H9 (cell line): ENCODE results near the gene C9. TPM values are rescaled to one million over a fixed set of nuclear protein-coding genes. Genes with fewer than 3 reads are reported as not detected.

Experiments
- DNase-seq: peaks from one replicate; pipeline ENCODE4 v3.0.0-alpha.2; 2017
- H2AFZ ChIP-seq: one replicate; pipeline ENCODE4 v1.6.1; 2013; ENCODE audit warnings: mild to moderate bottlenecking, low read length, control low read depth, moderate library complexity
- H2AK5ac ChIP-seq: 2 replicates; pipeline ENCODE4 v1.6.1; 2013; ENCODE audit warnings: low read length, control low read depth, mixed read lengths; ENCODE audit not compliant: insufficient read length
- H2BK120ac ChIP-seq: one replicate; pipeline ENCODE4 v1.6.1; 2013; ENCODE audit warnings: low read depth, mild to moderate bottlenecking, low read length, control low read depth, inconsistent platforms; ENCODE audit not compliant: poor library complexity, severe bottlenecking
- H2BK12ac ChIP-seq: 2 replicates; pipeline ENCODE4 v1.6.1; 2013; ENCODE audit warnings: low read length, control low read depth, mixed read lengths, low read depth; ENCODE audit not compliant: insufficient read length
- H2BK15ac ChIP-seq: 2 replicates; pipeline ENCODE4 v1.6.1; 2013; ENCODE audit warnings: low read depth, low read length, control low read depth
- H2BK20ac ChIP-seq: one replicate; pipeline ENCODE4 v1.6.1; 2013; ENCODE audit warnings: low read depth, mild to moderate bottlenecking, low read length, control low read depth, inconsistent platforms; ENCODE audit not compliant: poor library complexity, severe bottlenecking
- H2BK5ac ChIP-seq: 2 replicates; pipeline ENCODE4 v1.6.1; 2013; ENCODE audit warnings: low read length, control low read depth, mixed read lengths; ENCODE audit not compliant: insufficient read length
- H3K14ac ChIP-seq: 2 replicates; pipeline ENCODE4 v1.6.1; 2013; ENCODE audit warnings: low read length, control low read depth; ENCODE audit not compliant: insufficient read depth
- H3K18ac ChIP-seq: 2 replicates; pipeline ENCODE4 v1.6.1; 2013; ENCODE audit warnings: low read depth, mild to moderate bottlenecking, mixed read lengths, low read length, control low read depth; ENCODE audit not compliant: insufficient read length
- H3K23ac ChIP-seq: 2 replicates; pipeline ENCODE4 v1.6.1; 2013; ENCODE audit warnings: low read length, control low read depth, mixed read lengths, low read depth; ENCODE audit not compliant: insufficient read length
- H3K23me2 ChIP-seq: 2 replicates; pipeline ENCODE4 v1.6.1; 2013; ENCODE audit warnings: low read depth, mild to moderate bottlenecking, mixed read lengths, low read length, control low read depth; ENCODE audit not compliant: insufficient read length, poor library complexity, severe bottlenecking
- H3K27ac ChIP-seq: 2 replicates; pipeline ENCODE4 v1.5.1; 2013; ENCODE audit warnings: low read length, control low read depth, mixed read lengths, low read depth; ENCODE audit not compliant: insufficient read length
- H3K27me3 ChIP-seq: 2 replicates; pipeline ENCODE4 v1.6.1; 2013; ENCODE audit warnings: low read length, control low read depth, inconsistent platforms; ENCODE audit not compliant: insufficient read depth
- H3K4ac ChIP-seq: 2 replicates; pipeline ENCODE4 v1.6.1; 2013; ENCODE audit warnings: low read depth, mild to moderate bottlenecking, control low read depth, inconsistent platforms, low read length, moderate library complexity
- H3K4me1 ChIP-seq: 2 replicates; pipeline ENCODE4 v1.6.1; 2013; ENCODE audit warnings: low read length, control low read depth, inconsistent platforms; ENCODE audit not compliant: insufficient read depth
- H3K4me2 ChIP-seq: 2 replicates; pipeline ENCODE4 v1.6.1; 2013; ENCODE audit warnings: low read length, control low read depth, mixed read lengths; ENCODE audit not compliant: insufficient read length, insufficient read depth
- H3K56ac ChIP-seq: 2 replicates; pipeline ENCODE4 v1.6.1; 2013; ENCODE audit warnings: low read depth, mild to moderate bottlenecking, mixed read lengths, low read length, control low read depth; ENCODE audit not compliant: insufficient read length
- H3K79me1 ChIP-seq: 2 replicates; pipeline ENCODE4 v1.6.1; 2013; ENCODE audit warnings: low read depth, mild to moderate bottlenecking, moderate library complexity, low read length, control low read depth, inconsistent platforms; ENCODE audit not compliant: insufficient read depth, poor library complexity, severe bottlenecking
- H3K79me2 ChIP-seq: 2 replicates; pipeline ENCODE4 v1.6.1; 2013; ENCODE audit warnings: low read length, control low read depth, inconsistent platforms; ENCODE audit not compliant: insufficient read depth
- H3K9ac ChIP-seq: 2 replicates; pipeline ENCODE4 v1.6.1; 2013; ENCODE audit warnings: low read length, control low read depth, mixed read lengths; ENCODE audit not compliant: insufficient read length; ENCODE audit errors: extremely low read depth
- H3K9me3 ChIP-seq: one replicate; pipeline ENCODE4 v1.6.1; 2013; ENCODE audit warnings: low read depth, low read length, inconsistent platforms; ENCODE audit not compliant: control insufficient read depth
- H3T11ph ChIP-seq: one replicate; pipeline ENCODE4 v1.6.1; 2013; ENCODE audit warnings: mild to moderate bottlenecking, low read length, control low read depth, inconsistent platforms
- H4K20me1 ChIP-seq: one replicate; pipeline ENCODE4 v1.6.1; 2013; ENCODE audit not compliant: control insufficient read depth, insufficient read length, insufficient read depth
- H4K5ac ChIP-seq: 2 replicates; pipeline ENCODE4 v1.6.1; 2013; ENCODE audit warnings: low read depth, mild to moderate bottlenecking, mixed read lengths, low read length, control low read depth; ENCODE audit not compliant: insufficient read length
- H4K8ac ChIP-seq: replicated peaks from 2 replicates; pipeline ENCODE4 v1.6.1; 2013; ENCODE audit warnings: low read length, control low read depth, mixed read lengths, low read depth; ENCODE audit not compliant: insufficient read length
- H4K91ac ChIP-seq: 2 replicates; pipeline ENCODE4 v1.6.1; 2013; ENCODE audit warnings: low read depth, mild to moderate bottlenecking, moderate library complexity, mixed read lengths, low read length, control low read depth; ENCODE audit not compliant: insufficient read length
- H3K27ac Mint-ChIP-seq, 3 experiments: 2 replicates in 2 of 3; 3 replicates in 1 of 3; pipeline ENCODE4 v1.8.0; 2020 to 2021; ENCODE audit warnings: mixed read lengths in 3 of 3, mild to moderate bottlenecking in 1 of 3, moderate library complexity in 1 of 3
- H3K27me3 Mint-ChIP-seq: 2 replicates; pipeline ENCODE4 v1.8.0; 2021; ENCODE audit warnings: low read depth, mild to moderate bottlenecking, moderate library complexity, mixed read lengths
- H3K36me3 Mint-ChIP-seq, 3 experiments: 2 replicates in 2 of 3; 3 replicates in 1 of 3; pipeline ENCODE4 v1.8.0; 2020 to 2021; ENCODE audit warnings: low read depth in 3 of 3, mixed read lengths in 3 of 3; ENCODE audit not compliant: insufficient read depth in 1 of 3
- H3K4me1 Mint-ChIP-seq, 2 experiments: 2 replicates each; pipeline ENCODE4 v1.8.0; 2020; ENCODE audit warnings: mixed read lengths in 2 of 2
- H3K4me3 Mint-ChIP-seq, 2 experiments: 2 replicates in 1 of 2; 3 replicates in 1 of 2; pipeline ENCODE4 v1.8.0; 2020 to 2021; ENCODE audit warnings: mild to moderate bottlenecking in 2 of 2, mixed read lengths in 2 of 2, moderate library complexity in 1 of 2
- H3K9me3 Mint-ChIP-seq, 2 experiments: 2 replicates in 1 of 2; 3 replicates in 1 of 2; pipeline ENCODE4 v1.8.0; 2020; ENCODE audit warnings: mild to moderate bottlenecking in 2 of 2, mixed read lengths in 2 of 2, moderate library complexity in 1 of 2
- CTCF ChIP-seq: fragments of 200-600 bp; sonication (generic); conservative IDR thresholded peaks from 3 replicates; pipeline ENCODE4 v1.8.0; 2021; ENCODE audit warnings: antibody characterized with exemption, mild to moderate bottlenecking
- WGBS: extraction: QIAGEN DNeasy Blood & Tissue Kit; methylation state at CpG from one replicate; pipeline ENCODE4 v1.1.7; 2013; ENCODE audit warnings: missing lambda C conversion rate, low lambda C conversion rate, mixed read lengths; ENCODE audit not compliant: insufficient read length; ENCODE audit errors: extremely low coverage; 5-methylcytosine and 5-hydroxymethylcytosine counted together
- total RNA-seq: library from RNA; stranded (reverse); gene quantifications from 2 replicates; pipeline ENCODE4 v1.2.1, GENCODE V29; 2021

The C9 gene
- total RNA-seq, 1 experiment from 2014 or later: not detected

GRCh38 chr5:39331861-39332381 is 32.4 kb downstream of the C9 start:
- Histone ChIP-seq H3K4me1 (0 out of 2 replicates have a peak, but pooled peaks cover 2% of the 10 kb centered on the region), H3T11ph (no peak overlapping the region), H3K14ac (no peak overlapping the region), H3K27ac (no peak overlapping the region), H3K9ac (no peak overlapping the region), H4K5ac (no peak overlapping the region), H3K18ac (no peak overlapping the region), H3K4me2 (no peak overlapping the region), H3K23me2 (no peaks in the 10 kb centered on the region), H3K27me3 (no peaks in the 10 kb centered on the region), H2BK20ac (no peak overlapping the region), H2BK15ac (no peak overlapping the region), H4K8ac (no peak overlapping the region), H2BK12ac (no peak overlapping the region), H3K4ac (no peak overlapping the region), H4K20me1 (no peaks in the 10 kb centered on the region), H3K56ac (no peak overlapping the region), H2AK5ac (no peak overlapping the region), H2AFZ (no peak overlapping the region), H2BK120ac (no peak overlapping the region), H2BK5ac (no peak overlapping the region), H3K23ac (no peak overlapping the region), H3K79me2 (no peaks in the 10 kb centered on the region), H3K9me3 (no peaks in the 10 kb centered on the region), H3K79me1 (no peaks in the 10 kb centered on the region), H4K91ac (no peak overlapping the region)
- no peak for DNase-seq
- no peak for TF ChIP-seq CTCF
- Mint-ChIP-seq H3K27me3 (no peaks in the 10 kb centered on the region), H3K36me3 (peaks cover 0 to 10% (median 9%) of the 10 kb centered on the region in 3 experiments; a peak in 4 of 7 replicates), H3K4me1 (peaks cover 3 to 5% of the 10 kb centered on the region in 2 experiments; a peak in 2 of 4 replicates), H3K4me3 (no peak overlapping the region), H3K9me3 (peaks cover 15 to 20% of the 10 kb centered on the region in 2 experiments), H3K27ac (no peak overlapping the region)
- no CpG with 5 or more reads among the region's 2 CpGs for WGBS
